Mesenchymal stem cell (in vitro differentiated cells and primary cell): ENCODE measurements around the gene ZNF24.

Experiments
- DNase-seq: peaks from one replicate; pipeline ENCODE4 v3.0.0-alpha.2; 2013
- H2AFZ ChIP-seq: one replicate; pipeline ENCODE4 v1.6.1; 2013; ENCODE audit warnings: low read depth, mild to moderate bottlenecking, control low read depth, inconsistent platforms, low read length, moderate library complexity
- H2AK5ac ChIP-seq: 2 replicates; pipeline ENCODE4 v1.6.1; 2013; ENCODE audit warnings: low read length, moderate library complexity, mild to moderate bottlenecking, inconsistent platforms; ENCODE audit not compliant: severe bottlenecking
- H2BK120ac ChIP-seq: one replicate; pipeline ENCODE4 v1.6.1; 2013; ENCODE audit warnings: low read depth, mild to moderate bottlenecking, inconsistent platforms, low read length, moderate library complexity
- H2BK12ac ChIP-seq, 2 experiments: one replicate each; pipeline ENCODE4 v1.6.1; 2013; ENCODE audit warnings: inconsistent platforms in 2 of 2, low read length in 2 of 2, mild to moderate bottlenecking in 2 of 2, moderate library complexity in 2 of 2, control low read depth in 1 of 2
- H2BK15ac ChIP-seq: one replicate; pipeline ENCODE4 v1.6.1; 2013; ENCODE audit warnings: mild to moderate bottlenecking, low read depth, inconsistent platforms; ENCODE audit not compliant: poor library complexity, severe bottlenecking
- H2BK5ac ChIP-seq: 2 replicates; pipeline ENCODE4 v1.6.1; 2013; ENCODE audit warnings: low read depth, mild to moderate bottlenecking, low read length, control low read depth, inconsistent platforms; ENCODE audit not compliant: poor library complexity, severe bottlenecking
- H3K14ac ChIP-seq, 2 experiments: one replicate each; pipeline ENCODE4 v1.6.1; 2013; ENCODE audit warnings: inconsistent platforms in 2 of 2, low read length in 2 of 2, control low read depth in 1 of 2, mild to moderate bottlenecking in 1 of 2, moderate library complexity in 1 of 2
- H3K18ac ChIP-seq, 2 experiments: one replicate each; pipeline ENCODE4 v1.6.1; 2013; ENCODE audit warnings: inconsistent platforms in 2 of 2, low read length in 2 of 2, control low read depth in 1 of 2, low read depth in 1 of 2, mild to moderate bottlenecking in 1 of 2
- H3K23ac ChIP-seq, 2 experiments: one replicate each; pipeline ENCODE4 v1.6.1; 2013; ENCODE audit warnings: inconsistent platforms in 2 of 2, low read length in 2 of 2, mild to moderate bottlenecking in 2 of 2, moderate library complexity in 2 of 2, control low read depth in 1 of 2
- H3K27ac ChIP-seq: 2 replicates; pipeline ENCODE4 v1.5.1; 2013; ENCODE audit warnings: mild to moderate bottlenecking, moderate library complexity, low read length, control low read depth, inconsistent platforms; ENCODE audit not compliant: poor library complexity, severe bottlenecking
- H3K27me3 ChIP-seq, 2 experiments: 2 replicates each; pipeline versions ENCODE4 v1.6.1 to v1.7.0; 2013; ENCODE audit warnings: low read length in 2 of 2, mild to moderate bottlenecking in 2 of 2, moderate library complexity in 2 of 2, control low read depth in 1 of 2, inconsistent platforms in 1 of 2; ENCODE audit not compliant: control insufficient read depth in 1 of 2, insufficient read depth in 1 of 2
- H3K36me3 ChIP-seq, 2 experiments: 2 replicates each; pipeline versions ENCODE4 v1.6.1 to v1.7.0; 2013; ENCODE audit warnings: low read length in 2 of 2, control low read depth in 1 of 2, inconsistent platforms in 1 of 2, low read depth in 1 of 2, mild to moderate bottlenecking in 1 of 2; ENCODE audit not compliant: insufficient read depth in 2 of 2, control insufficient read depth in 1 of 2
- H3K4ac ChIP-seq, 2 experiments: one replicate each; pipeline ENCODE4 v1.6.1; 2013; ENCODE audit warnings: inconsistent platforms in 2 of 2, low read length in 2 of 2, mild to moderate bottlenecking in 2 of 2, moderate library complexity in 2 of 2, control low read depth in 1 of 2, low read depth in 1 of 2
- H3K4me1 ChIP-seq: 2 replicates; pipeline ENCODE4 v1.6.1; 2013; ENCODE audit warnings: low read depth, low read length, control low read depth; ENCODE audit not compliant: control insufficient read depth, insufficient read depth
- H3K4me2 ChIP-seq: 2 replicates; pipeline ENCODE4 v1.6.1; 2013; ENCODE audit warnings: low read length, mild to moderate bottlenecking, inconsistent platforms; ENCODE audit not compliant: poor library complexity, severe bottlenecking
- H3K4me3 ChIP-seq, 2 experiments: 2 replicates each; pipeline versions ENCODE4 v1.5.1 to v1.7.0; 2013; ENCODE audit warnings: low read length in 2 of 2, mild to moderate bottlenecking in 2 of 2, control low read depth in 1 of 2, low read depth in 1 of 2; ENCODE audit not compliant: insufficient read depth in 1 of 2
- H3K79me1 ChIP-seq: replicated peaks from 2 replicates; pipeline ENCODE4 v1.6.1; 2013; ENCODE audit warnings: mild to moderate bottlenecking, control low read depth, low read length, inconsistent platforms; ENCODE audit not compliant: poor library complexity, severe bottlenecking
- H3K9ac ChIP-seq: 2 replicates; pipeline ENCODE4 v1.7.0; 2013; ENCODE audit warnings: mild to moderate bottlenecking, low read length, moderate library complexity
- H3K9me3 ChIP-seq: 2 replicates; pipeline ENCODE4 v1.7.0; 2013; ENCODE audit warnings: mild to moderate bottlenecking, low read length; ENCODE audit not compliant: control insufficient read depth
- H4K8ac ChIP-seq: one replicate; pipeline ENCODE4 v1.6.1; 2013; ENCODE audit warnings: inconsistent platforms, mild to moderate bottlenecking, low read length, moderate library complexity
- H4K91ac ChIP-seq: one replicate; pipeline ENCODE4 v1.6.1; 2013; ENCODE audit warnings: mild to moderate bottlenecking, low read length, inconsistent platforms
- WGBS: methylation state at CpG from one replicate; pipeline ENCODE4 v1.1.7; 2013; ENCODE audit warnings: mixed read lengths; 5-methylcytosine and 5-hydroxymethylcytosine counted together

Gene ZNF24

GRCh38 chr18:35379421-35379820, 35.2 kb upstream of the ZNF24 start:
- 86% methylated on average over 2 of the region's 2 CpGs for WGBS
- Histone ChIP-seq H3K79me1 (peaks cover 5% of the 10 kb centered on the region), H4K8ac (no peak overlapping the region), H3K4me3 (no peak overlapping the region), H2BK120ac (no peak overlapping the region), H3K36me3 (no peaks in the 10 kb centered on the region), H3K4ac (no peak overlapping the region), H3K9ac (no peak overlapping the region), H2BK15ac (no peak overlapping the region), H3K23ac (no peak overlapping the region), H2AK5ac (no peak overlapping the region), H2AFZ (no peak overlapping the region), H4K91ac (no peak overlapping the region), H3K4me1 (peaks cover 7% of the 10 kb centered on the region), H3K4me2 (no peak overlapping the region), H2BK5ac (no peak overlapping the region), H3K18ac (no peak overlapping the region), H3K27ac (no peak overlapping the region), H2BK12ac (no peak overlapping the region), H3K14ac (no peak overlapping the region), H3K9me3 (no peaks in the 10 kb centered on the region), H3K27me3 (peaks cover 12 to 13% of the 10 kb centered on the region in 2 experiments)
- no peak for DNase-seq

DNA sequence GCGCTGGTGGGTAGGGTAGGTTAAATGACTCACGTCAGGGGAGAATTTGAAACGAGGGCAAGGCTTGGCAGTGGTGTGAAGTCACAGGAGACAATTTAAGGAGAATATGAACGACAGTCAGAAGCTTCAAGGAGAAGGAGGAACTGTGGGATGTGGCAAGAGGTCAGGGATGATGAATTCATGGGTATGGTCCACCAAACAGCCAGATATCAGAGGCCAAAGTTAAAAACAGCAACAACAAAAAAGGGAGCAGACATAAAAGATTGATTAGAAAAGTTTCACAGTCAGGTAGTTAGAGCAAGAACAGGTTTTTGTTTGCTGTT, 34.3 kb upstream of the ZNF24 start:
- no peaks in the 10 kb centered on the region for H3K9me3 ChIP-seq
- no peak overlapping the region for H3K4me3 ChIP-seq
- H4K91ac ChIP-seq, result no peak overlapping the region
- H3K9ac ChIP-seq, result peak overlapping the region; percentile 23
- no peak overlapping the region for H3K18ac ChIP-seq
- 69% methylated on average over 4 of the region's 4 CpGs for WGBS
- H3K14ac ChIP-seq, result no peak overlapping the region
- no peak overlapping the region for H3K4me2 ChIP-seq
- no peak overlapping the region for H2BK120ac ChIP-seq
- H3K79me1 ChIP-seq, result peaks cover 5% of the 10 kb centered on the region
- peaks cover 0 to 4% of the 10 kb centered on the region in 2 experiments for H3K36me3 ChIP-seq
- no peak overlapping the region for H3K23ac ChIP-seq
- H2AK5ac ChIP-seq, result no peak overlapping the region
- H3K4ac ChIP-seq, result no peak overlapping the region
- H2BK5ac ChIP-seq, result no peak overlapping the region
- peaks cover 7% of the 10 kb centered on the region for H3K4me1 ChIP-seq
- H2BK15ac ChIP-seq, result no peak overlapping the region
- no peak overlapping the region for H3K27ac ChIP-seq
- no peak for DNase-seq
- H3K27me3 ChIP-seq, result peaks cover 12 to 14% of the 10 kb centered on the region in 2 experiments
- H4K8ac ChIP-seq, result no peak overlapping the region
- no peak overlapping the region for H2BK12ac ChIP-seq
- no peak overlapping the region for H2AFZ ChIP-seq

DNA sequence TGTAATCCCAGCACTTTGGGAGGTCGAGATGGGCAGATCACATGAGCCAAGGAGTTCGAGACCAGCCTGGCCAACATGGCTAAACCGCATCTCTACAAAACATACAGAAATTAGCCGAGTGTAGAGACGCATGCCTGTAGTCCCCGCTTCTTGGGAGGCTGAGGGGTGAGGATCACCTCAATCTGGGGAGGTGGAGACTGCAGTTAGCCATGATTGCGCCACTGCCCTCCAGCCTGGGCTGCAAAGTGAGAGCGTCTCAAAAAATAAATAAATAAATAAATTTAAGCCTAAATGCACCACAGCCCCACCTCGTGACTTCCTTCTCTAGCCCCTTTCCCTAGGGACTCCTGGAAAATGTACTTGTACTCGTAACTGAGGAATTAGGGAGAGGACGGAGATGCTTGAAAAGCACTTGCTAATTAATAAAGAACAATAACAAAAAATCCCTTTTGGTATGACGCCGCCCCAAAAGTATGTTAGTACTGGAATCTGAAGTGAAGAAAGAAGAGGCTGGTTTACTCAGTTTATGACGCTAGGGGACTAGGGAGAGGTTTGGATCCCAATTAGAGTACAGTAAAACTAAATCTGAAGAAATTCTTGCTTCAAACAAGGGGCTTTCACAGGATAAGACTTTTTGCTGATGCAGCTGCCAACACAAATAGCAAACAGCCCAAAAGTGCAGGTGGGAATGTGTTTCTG, 33.8 kb upstream of the ZNF24 start:
- H2BK15ac ChIP-seq, result no peak overlapping the region
- H2AK5ac ChIP-seq, result no peak overlapping the region
- peak overlapping the region; percentile 76 for H3K9ac ChIP-seq
- H2BK12ac ChIP-seq, result no peak overlapping the region
- H3K9me3 ChIP-seq, result no peaks in the 10 kb centered on the region
- peaks cover 12 to 17% of the 10 kb centered on the region in 2 experiments for H3K27me3 ChIP-seq
- no peak overlapping the region for H3K18ac ChIP-seq
- 88% methylated on average over 7 of the region's 14 CpGs for WGBS
- no peak overlapping the region for H3K23ac ChIP-seq
- H2AFZ ChIP-seq, result no peak overlapping the region
- no peak overlapping the region for H3K14ac ChIP-seq
- H2BK120ac ChIP-seq, result no peak overlapping the region
- DNase-seq, result peak; percentile 16
- H3K79me1 ChIP-seq, result peaks cover 5% of the 10 kb centered on the region
- no peak overlapping the region for H3K4me2 ChIP-seq
- peak overlapping the region in 1 of 2 experiments; percentile 81 for H3K4me3 ChIP-seq
- H4K91ac ChIP-seq, result no peak overlapping the region
- peaks cover 7% of the 10 kb centered on the region for H3K4me1 ChIP-seq
- no peak overlapping the region for H2BK5ac ChIP-seq
- peaks cover 0 to 4% of the 10 kb centered on the region in 2 experiments for H3K36me3 ChIP-seq
- no peak overlapping the region for H3K27ac ChIP-seq
- no peak overlapping the region for H4K8ac ChIP-seq
- no peak overlapping the region for H3K4ac ChIP-seq

GRCh38 chr18:35376742-35377695, 32.8 kb upstream of the ZNF24 start, which contains the start of gene ZNF396:
Gene ZNF396, minus strand, starts transcription at chr18:35377337. Its CDS starts 3,045 bp downstream, at chr18:35374292.
- H3K27me3 ChIP-seq, result peaks cover 12 to 17% of the 10 kb centered on the region in 2 experiments
- peak within 1 kb of the TSS; percentile 66 for H2BK120ac ChIP-seq
- H2AK5ac ChIP-seq, result no peak within 1 kb of the TSS

More at GRCh38 chr18:35376742-35377695, 32.8 kb upstream of the ZNF24 start, which contains the start of gene ZNF396:
- H3K4me3 ChIP-seq, result peak within 1 kb of the TSS; percentile 79 to 81
- H2BK15ac ChIP-seq, result peak within 1 kb of the TSS; percentile 20
- peak within 1 kb of the TSS; percentile 98 for H3K4me2 ChIP-seq
- peaks cover 0 to 4% of the 10 kb centered on the region in 2 experiments for H3K36me3 ChIP-seq
- H3K4ac ChIP-seq, result peak within 1 kb of the TSS; percentile 1 to 59
- H3K27ac ChIP-seq, result no peak within 1 kb of the TSS
- H3K14ac ChIP-seq, result peak within 1 kb of the TSS in 1 of 2 experiments; percentile 51
- DNase-seq, result peak; percentile 73
- peak within 1 kb of the TSS; percentile 76 for H3K9ac ChIP-seq
- peak within 1 kb of the TSS in 1 of 2 experiments; percentile 90 for H3K23ac ChIP-seq
- H2AFZ ChIP-seq, result peak within 1 kb of the TSS; percentile 99
- H3K9me3 ChIP-seq, result no peaks in the 10 kb centered on the region
- H4K8ac ChIP-seq, result peak within 1 kb of the TSS; percentile 96
- H3K18ac ChIP-seq, result peak within 1 kb of the TSS; percentile 25 to 88
- peaks cover 5% of the 10 kb centered on the region for H3K79me1 ChIP-seq
- peak within 1 kb of the TSS in 1 of 2 experiments; percentile 24 for H2BK12ac ChIP-seq
- H2BK5ac ChIP-seq, result no peak within 1 kb of the TSS
- peaks cover 7% of the 10 kb centered on the region for H3K4me1 ChIP-seq
- peak within 1 kb of the TSS; percentile 91 for H4K91ac ChIP-seq
- WGBS, result 4% methylated on average over 67 of the region's 78 CpGs
